Measurements from ENCODE around the gene BDH1.

The BDH1 gene

GRCh38 chr3:197586181-197586580, 30.4 kb upstream of the BDH1 start:
- Histone ChIP-seq H3K27ac (ENCODE audit: low read length) (no peak overlapping the region), H3K4me3 (ENCODE audit: low read length) (no peak overlapping the region), H3K9ac (ENCODE audit: low read length) (no peak overlapping the region), H3K9me2 (replicated peaks; ENCODE audit: insufficient read depth, low read length) (no peaks in the 10 kb centered on the region), H4K20me1 (ENCODE audit: insufficient read depth, low read length) (no peaks in the 10 kb centered on the region), H2AFZ (ENCODE audit: low read length) (no peak overlapping the region), H3K4me2 (ENCODE audit: low read depth, low read length) (no peak overlapping the region), H3K79me2 (ENCODE audit: low read length) (no peaks in the 10 kb centered on the region), H3K27me3 (replicated peaks; ENCODE audit: insufficient read depth, low read length) (no peaks in the 10 kb centered on the region), H3K9me3 (replicated peaks; ENCODE audit: insufficient read depth, low read length) (no peaks in the 10 kb centered on the region), H3K36me3 (replicated peaks; ENCODE audit: insufficient read depth, low read length) (no peaks in the 10 kb centered on the region), H3F3A (ENCODE audit: insufficient read depth, low read length) (peaks cover under 1% of the 10 kb centered on the region; the same call in 1 of the 2 replicates), H3K4me1 (ENCODE audit: low read length) (peaks cover 3% of the 10 kb centered on the region)
- no peak for TF ChIP-seq EZH2phosphoT487 (IDR thresholded peaks at IDR 0.05; ENCODE audit: low read length)
- no peak for TF ChIP-seq CTCF (IDR thresholded peaks at IDR 0.05; ENCODE audit: low read length)
- TF ChIP-seq EZH2 (optimal IDR thresholded peaks at IDR 0.05; ENCODE audit: low read depth, low read length) = no peak
- DNase-seq = no peak

DNA sequence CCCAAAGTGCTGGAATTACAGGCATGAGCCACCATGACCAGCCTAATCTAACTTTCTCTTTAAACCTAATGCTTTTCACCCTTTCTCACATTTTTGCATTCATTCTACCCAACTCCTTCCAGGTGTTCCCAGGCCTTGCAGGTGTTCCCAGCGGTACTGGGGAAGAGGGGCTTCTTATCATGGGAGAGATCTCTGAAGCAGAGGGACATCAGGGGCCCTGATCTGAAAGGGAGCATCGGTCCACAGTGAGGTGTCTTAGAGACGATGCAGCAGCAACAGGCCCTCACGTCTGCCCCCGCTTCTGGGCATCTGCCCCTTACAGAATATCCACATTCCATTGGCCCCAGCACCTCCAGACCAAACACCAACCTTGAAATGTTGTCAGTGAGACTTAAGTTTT, 29.0 kb upstream of the BDH1 start:
- H2AFZ ChIP-seq (ENCODE audit: low read length) = no peak overlapping the region
- peaks cover 15% of the 10 kb centered on the region for H3F3A ChIP-seq (ENCODE audit: insufficient read depth, low read length)
- H3K9ac ChIP-seq (ENCODE audit: low read length) = no peak overlapping the region
- no peaks in the 10 kb centered on the region for H3K36me3 ChIP-seq (replicated peaks; ENCODE audit: insufficient read depth, low read length)
- no peak overlapping the region for H3K4me2 ChIP-seq (ENCODE audit: low read depth, low read length)
- no peaks in the 10 kb centered on the region for H3K79me2 ChIP-seq (ENCODE audit: low read length)
- H3K9me3 ChIP-seq (replicated peaks; ENCODE audit: insufficient read depth, low read length) = no peaks in the 10 kb centered on the region
- H3K27ac ChIP-seq (ENCODE audit: low read length) = no peak overlapping the region
- no peak for DNase-seq
- H3K9me2 ChIP-seq (replicated peaks; ENCODE audit: insufficient read depth, low read length) = no peaks in the 10 kb centered on the region
- H4K20me1 ChIP-seq (ENCODE audit: insufficient read depth, low read length) = no peaks in the 10 kb centered on the region
- TF ChIP-seq EZH2 (optimal IDR thresholded peaks at IDR 0.05; ENCODE audit: low read depth, low read length) = no peak
- TF ChIP-seq EZH2phosphoT487 (IDR thresholded peaks at IDR 0.05; ENCODE audit: low read length) = no peak
- TF ChIP-seq CTCF (IDR thresholded peaks at IDR 0.05; ENCODE audit: low read length) = no peak
- peaks cover 17% of the 10 kb centered on the region for H3K4me1 ChIP-seq (ENCODE audit: low read length)
- no peak overlapping the region for H3K4me3 ChIP-seq (ENCODE audit: low read length)
- H3K27me3 ChIP-seq (replicated peaks; ENCODE audit: insufficient read depth, low read length) = no peaks in the 10 kb centered on the region

GRCh38 chr3:197583371-197583770, 27.6 kb upstream of the BDH1 start:
- Histone ChIP-seq H3K9me3 (replicated peaks; ENCODE audit: insufficient read depth, low read length) (no peaks in the 10 kb centered on the region), H3K4me2 (ENCODE audit: low read depth, low read length) (no peak overlapping the region), H4K20me1 (ENCODE audit: insufficient read depth, low read length) (no peaks in the 10 kb centered on the region), H3K36me3 (replicated peaks; ENCODE audit: insufficient read depth, low read length) (no peaks in the 10 kb centered on the region), H3K4me3 (ENCODE audit: low read length) (no peak overlapping the region), H3K27me3 (replicated peaks; ENCODE audit: insufficient read depth, low read length) (no peaks in the 10 kb centered on the region), H3K9me2 (replicated peaks; ENCODE audit: insufficient read depth, low read length) (no peaks in the 10 kb centered on the region), H3K4me1 (ENCODE audit: low read length) (peaks cover 22% of the 10 kb centered on the region), H3K9ac (ENCODE audit: low read length) (no peak overlapping the region), H2AFZ (ENCODE audit: low read length) (no peak overlapping the region), H3K79me2 (ENCODE audit: low read length) (no peaks in the 10 kb centered on the region), H3F3A (ENCODE audit: insufficient read depth, low read length) (peaks cover 22% of the 10 kb centered on the region), H3K27ac (ENCODE audit: low read length) (no peak overlapping the region)
- TF ChIP-seq CTCF (IDR thresholded peaks at IDR 0.05; ENCODE audit: low read length) (no peak), EZH2 (optimal IDR thresholded peaks at IDR 0.05; ENCODE audit: low read depth, low read length) (no peak), EZH2phosphoT487 (IDR thresholded peaks at IDR 0.05; ENCODE audit: low read length) (no peak)
- no peak for DNase-seq

Data from MM.1S (cell line).